Glutamatergic neuron (in vitro differentiated cells): ENCODE data around the gene SMARCAL1. TPM values are rescaled to one million over a fixed set of nuclear protein-coding genes. Genes with fewer than 3 reads are reported as not detected.

Source experiments
- DNase-seq: peaks from one replicate; pipeline ENCODE4 v3.0.0; 2022
- H3K27ac Mint-ChIP-seq: one replicate; pipeline ENCODE4 v1.8.0; 2020; ENCODE audit warnings: mild to moderate bottlenecking, mixed read lengths, inconsistent platforms; ENCODE audit not compliant: unreplicated experiment
- H3K27me3 Mint-ChIP-seq: one replicate; pipeline ENCODE4 v1.8.0; 2020; ENCODE audit warnings: mild to moderate bottlenecking, moderate library complexity, mixed read lengths, inconsistent platforms; ENCODE audit not compliant: unreplicated experiment
- H3K36me3 Mint-ChIP-seq: one replicate; pipeline ENCODE4 v1.8.0; 2020; ENCODE audit warnings: mild to moderate bottlenecking, mixed read lengths, inconsistent platforms; ENCODE audit not compliant: unreplicated experiment
- H3K4me1 Mint-ChIP-seq: one replicate; pipeline ENCODE4 v1.8.0; 2020; ENCODE audit warnings: mild to moderate bottlenecking, low read depth, mixed read lengths, inconsistent platforms; ENCODE audit not compliant: unreplicated experiment
- H3K4me3 Mint-ChIP-seq: one replicate; pipeline ENCODE4 v1.8.0; 2020; ENCODE audit warnings: mild to moderate bottlenecking, mixed read lengths, inconsistent platforms; ENCODE audit not compliant: unreplicated experiment
- H3K9me3 Mint-ChIP-seq: one replicate; pipeline ENCODE4 v1.8.0; 2020; ENCODE audit warnings: mild to moderate bottlenecking, moderate library complexity, mixed read lengths, inconsistent platforms; ENCODE audit not compliant: unreplicated experiment
- total RNA-seq: library from RNA; stranded (reverse); fragmentation: NEBNext Ultra II Directional; extraction: Animal tissue kit (Norgen Biotek cat#: 25700); gene quantifications from one replicate; pipeline ENCODE4 v1.2.1, GENCODE V29; 2021; ENCODE audit not compliant: unreplicated experiment
- TF ChIP-seq, protein P1 (sequence below): fragments of 200-600 bp; sonication (generic); IDR thresholded peaks from one replicate; pipeline ENCODE4 v1.5.0; 2021; ENCODE audit not compliant: partially characterized antibody, unreplicated experiment

Gene SMARCAL1
- total RNA-seq, 1 donor from 2014 or later = 36.6 TPM

DNA sequence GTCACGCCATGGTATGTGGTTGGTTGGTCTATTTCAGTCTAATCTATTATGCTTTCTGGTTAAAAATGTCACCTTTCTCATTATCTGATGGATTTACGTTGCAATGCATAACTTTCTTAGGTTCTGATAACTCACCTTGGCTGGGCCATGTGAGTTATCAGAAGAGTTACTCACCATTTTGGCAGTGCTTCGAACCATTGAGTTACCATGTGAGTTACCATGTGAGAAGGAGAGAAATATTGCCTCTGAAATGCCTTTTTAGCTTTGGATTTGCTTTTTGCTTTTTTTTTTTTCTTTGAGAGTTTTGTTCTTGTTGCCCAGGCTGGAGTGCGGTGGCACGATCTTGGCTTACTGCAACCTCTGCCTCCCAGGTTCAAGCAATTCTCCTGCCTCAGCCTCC is 1.6 kb downstream of the SMARCAL1 start:
- TF ChIP-seq, protein P1, sequence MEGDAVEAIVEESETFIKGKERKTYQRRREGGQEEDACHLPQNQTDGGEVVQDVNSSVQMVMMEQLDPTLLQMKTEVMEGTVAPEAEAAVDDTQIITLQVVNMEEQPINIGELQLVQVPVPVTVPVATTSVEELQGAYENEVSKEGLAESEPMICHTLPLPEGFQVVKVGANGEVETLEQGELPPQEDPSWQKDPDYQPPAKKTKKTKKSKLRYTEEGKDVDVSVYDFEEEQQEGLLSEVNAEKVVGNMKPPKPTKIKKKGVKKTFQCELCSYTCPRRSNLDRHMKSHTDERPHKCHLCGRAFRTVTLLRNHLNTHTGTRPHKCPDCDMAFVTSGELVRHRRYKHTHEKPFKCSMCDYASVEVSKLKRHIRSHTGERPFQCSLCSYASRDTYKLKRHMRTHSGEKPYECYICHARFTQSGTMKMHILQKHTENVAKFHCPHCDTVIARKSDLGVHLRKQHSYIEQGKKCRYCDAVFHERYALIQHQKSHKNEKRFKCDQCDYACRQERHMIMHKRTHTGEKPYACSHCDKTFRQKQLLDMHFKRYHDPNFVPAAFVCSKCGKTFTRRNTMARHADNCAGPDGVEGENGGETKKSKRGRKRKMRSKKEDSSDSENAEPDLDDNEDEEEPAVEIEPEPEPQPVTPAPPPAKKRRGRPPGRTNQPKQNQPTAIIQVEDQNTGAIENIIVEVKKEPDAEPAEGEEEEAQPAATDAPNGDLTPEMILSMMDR = no peak
- peaks cover 4% of the 10 kb centered on the region for H3K9me3 Mint-ChIP-seq
- peaks cover 5% of the 10 kb centered on the region for H3K27me3 Mint-ChIP-seq
- H3K27ac Mint-ChIP-seq = peak overlapping the region; percentile 96
- no peaks in the 10 kb centered on the region for H3K36me3 Mint-ChIP-seq
- H3K4me1 Mint-ChIP-seq = peaks cover 28% of the 10 kb centered on the region
- H3K4me3 Mint-ChIP-seq = peak overlapping the region; percentile 90
- DNase-seq = no peak

DNA sequence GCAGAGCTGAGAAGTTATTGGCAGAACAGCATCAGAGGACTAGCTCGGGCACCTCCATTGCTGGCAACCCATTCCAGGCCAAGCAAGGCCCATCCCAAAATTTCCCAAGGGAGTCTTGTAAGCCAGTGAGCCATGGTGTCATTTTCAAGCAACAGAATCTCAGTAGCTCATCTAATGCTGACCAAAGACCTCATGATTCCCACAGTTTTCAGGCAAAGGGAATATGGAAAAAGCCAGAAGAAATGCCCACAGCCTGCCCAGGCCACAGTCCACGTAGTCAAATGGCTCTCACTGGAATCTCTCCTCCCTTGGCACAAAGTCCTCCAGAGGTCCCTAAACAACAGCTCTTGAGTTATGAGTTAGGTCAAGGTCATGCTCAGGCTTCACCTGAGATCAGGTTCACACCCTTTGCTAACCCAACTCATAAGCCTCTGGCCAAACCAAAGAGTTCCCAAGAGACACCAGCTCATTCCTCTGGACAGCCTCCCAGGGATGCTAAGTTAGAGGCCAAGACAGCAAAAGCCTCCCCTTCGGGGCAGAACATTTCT is 2.6 kb downstream of the SMARCAL1 start:
- no peak overlapping the region for H3K4me3 Mint-ChIP-seq
- DNase-seq = no peak
- no peaks in the 10 kb centered on the region for H3K36me3 Mint-ChIP-seq

DNA sequence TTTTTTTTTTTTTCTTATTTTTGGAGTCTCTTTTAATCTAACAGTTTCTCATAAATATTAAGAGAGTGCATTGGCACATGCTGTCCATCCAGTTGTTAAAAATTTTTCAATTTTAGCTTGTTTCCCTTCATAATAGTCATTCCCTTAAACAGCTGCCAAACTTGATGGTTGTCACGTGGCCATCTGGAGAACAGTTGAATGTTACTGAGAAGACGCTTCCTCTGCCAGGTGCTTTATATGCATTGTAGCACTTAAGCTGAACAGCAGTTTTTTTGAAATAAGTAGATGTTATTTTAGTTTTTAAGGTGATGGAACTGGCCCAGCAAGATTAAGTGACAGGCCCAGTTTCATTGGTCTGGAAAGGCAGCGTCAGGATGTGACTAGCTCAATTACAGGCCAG is 3.3 kb downstream of the SMARCAL1 start:
- H3K27ac Mint-ChIP-seq = no peak overlapping the region
- H3K9me3 Mint-ChIP-seq = peaks cover 4% of the 10 kb centered on the region
- DNase-seq = no peak
- H3K27me3 Mint-ChIP-seq = peaks cover 5% of the 10 kb centered on the region
- H3K4me3 Mint-ChIP-seq = no peak overlapping the region
- no peaks in the 10 kb centered on the region for H3K36me3 Mint-ChIP-seq
- H3K4me1 Mint-ChIP-seq = peaks cover 24% of the 10 kb centered on the region
- TF ChIP-seq, protein P1 = no peak

More for the DNA sequence above, 2.6 kb downstream of the SMARCAL1 start:
- no peak overlapping the region for H3K27ac Mint-ChIP-seq
- H3K9me3 Mint-ChIP-seq = peaks cover 4% of the 10 kb centered on the region
- peaks cover 5% of the 10 kb centered on the region for H3K27me3 Mint-ChIP-seq
- TF ChIP-seq, protein P1 = no peak
- H3K4me1 Mint-ChIP-seq = peaks cover 24% of the 10 kb centered on the region

DNA sequence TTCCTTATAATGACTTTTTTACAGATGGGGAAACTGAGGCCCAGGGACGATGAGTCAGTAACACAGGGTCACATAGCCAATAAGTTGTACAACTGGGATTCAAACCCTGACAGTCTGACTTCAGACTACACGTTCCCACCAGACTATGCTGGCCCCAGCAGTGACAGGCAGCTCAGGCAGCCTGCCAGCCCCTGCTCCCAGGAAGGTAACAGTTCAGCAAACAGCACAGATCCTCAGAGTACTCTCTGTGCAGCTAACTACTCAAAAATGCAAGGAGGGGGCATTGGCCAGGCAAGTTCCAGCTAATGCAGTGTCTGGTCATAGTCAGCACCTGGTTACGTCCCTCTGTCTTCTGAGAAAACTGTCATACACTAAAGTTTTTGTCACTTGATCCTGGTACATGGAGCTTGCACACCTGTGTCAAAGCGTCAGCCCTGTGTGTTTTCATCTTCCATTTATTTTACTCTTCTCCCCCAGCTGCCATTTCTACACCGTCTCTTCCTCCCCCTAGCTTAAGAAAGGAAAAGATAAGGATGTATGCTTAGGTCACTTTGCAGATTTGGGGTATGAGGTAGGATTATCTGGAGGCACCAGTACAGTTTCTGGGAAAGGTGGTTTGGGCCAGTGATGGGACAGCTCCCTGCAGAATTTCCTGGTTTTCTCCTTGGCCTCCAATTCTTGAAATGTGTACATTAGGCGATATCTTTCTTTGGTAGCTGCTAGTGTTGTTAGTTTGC is 4.5 kb downstream of the SMARCAL1 start:
- DNase-seq = no peak
- TF ChIP-seq, protein P1 = no peak
- Mint-ChIP-seq H3K4me1 (peaks cover 24% of the 10 kb centered on the region), H3K36me3 (no peaks in the 10 kb centered on the region), H3K9me3 (peaks cover 2% of the 10 kb centered on the region), H3K27ac (no peak overlapping the region), H3K27me3 (peaks cover 5% of the 10 kb centered on the region), H3K4me3 (no peak overlapping the region)

DNA sequence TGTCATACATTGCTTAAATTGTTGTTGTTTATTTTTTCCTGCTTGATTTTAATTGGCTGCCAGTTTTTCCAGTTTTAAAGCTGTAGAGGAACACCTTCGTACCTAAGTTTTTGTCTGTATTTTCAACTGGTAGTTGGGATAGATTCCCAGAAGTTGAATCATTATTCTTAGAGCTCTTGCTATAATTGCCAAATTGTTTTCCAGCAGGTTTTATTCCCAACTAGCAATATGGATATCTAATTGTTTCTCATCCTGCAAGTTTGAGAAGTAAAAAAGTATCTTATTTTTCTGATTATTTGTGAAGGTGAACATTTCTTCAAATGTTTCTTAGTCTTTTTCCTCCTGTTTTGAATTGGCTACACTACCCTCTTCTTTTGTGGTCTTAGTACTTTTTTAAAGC is 6.7 kb downstream of the SMARCAL1 start:
- no peaks in the 10 kb centered on the region for H3K9me3 Mint-ChIP-seq

More for the DNA sequence above, 6.7 kb downstream of the SMARCAL1 start:
- Mint-ChIP-seq H3K27me3 (no peaks in the 10 kb centered on the region), H3K4me1 (peaks cover 16% of the 10 kb centered on the region), H3K4me3 (no peak overlapping the region), H3K36me3 (no peaks in the 10 kb centered on the region), H3K27ac (no peak overlapping the region)
- DNase-seq = no peak
- TF ChIP-seq, protein P1 = no peak
